GDM1 (cell line): ENCODE data around the gene KCNJ4.

ENCODE experiments used
- DNase-seq: peaks from one replicate; lab custom pipeline; 2025; lab: John Stamatoyannopoulos, UW

The KCNJ4 gene

GRCh38 chr22:38452373-38453065 is 2.5 kb downstream of the KCNJ4 start:
- DNase-seq, result no peak

GRCh38 chr22:38451864-38452263 is 3.1 kb downstream of the KCNJ4 start:
- DNase-seq, result no peak

GRCh38 chr22:38451404-38451803 is 3.6 kb downstream of the KCNJ4 start:
- no peak for DNase-seq

- DNase-seq, result no peak
Measured at GRCh38 chr22:38450234-38450797, 4.7 kb downstream of the KCNJ4 start.

GRCh38 chr22:38449776-38450175 is 5.2 kb downstream of the KCNJ4 start:
- no peak for DNase-seq

- DNase-seq, result no peak
Measured at GRCh38 chr22:38448945-38449745, 5.9 kb downstream of the KCNJ4 start.

- no peak for DNase-seq
Measured at GRCh38 chr22:38446018-38446601, 8.9 kb downstream of the KCNJ4 start.

- DNase-seq, result no peak
Measured at GRCh38 chr22:38444783-38445182, 10.2 kb downstream of the KCNJ4 start.

- DNase-seq, result no peak
Measured at GRCh38 chr22:38443628-38444521, 11.1 kb downstream of the KCNJ4 start.

GRCh38 chr22:38442967-38443627 is 11.9 kb downstream of the KCNJ4 start:
- DNase-seq, result no peak

- no peak for DNase-seq
Measured at GRCh38 chr22:38441620-38442287, 13.2 kb downstream of the KCNJ4 start.

GRCh38 chr22:38440747-38441350 is 14.2 kb downstream of the KCNJ4 start:
- no peak for DNase-seq

GRCh38 chr22:38437416-38437815 is 17.6 kb downstream of the KCNJ4 start:
- no peak for DNase-seq

GRCh38 chr22:38436629-38437395 is 18.2 kb downstream of the KCNJ4 start:
- DNase-seq, result no peak

- DNase-seq, result no peak
Measured at GRCh38 chr22:38435965-38436364, 19.0 kb downstream of the KCNJ4 start.

- DNase-seq, result no peak
Measured at GRCh38 chr22:38435010-38435409, 20.0 kb downstream of the KCNJ4 start.

GRCh38 chr22:38433871-38434270 is 21.1 kb downstream of the KCNJ4 start:
- DNase-seq, result no peak

GRCh38 chr22:38432264-38432663 is 22.7 kb downstream of the KCNJ4 start:
- no peak for DNase-seq

- no peak for DNase-seq
Measured at GRCh38 chr22:38431266-38432010, 23.6 kb downstream of the KCNJ4 start.
